ENCODE data around the gene CFAP299. TPM values are rescaled to one million over a fixed set of nuclear protein-coding genes. Genes with fewer than 3 reads are reported as not detected.

The CFAP299 gene
- total RNA-seq, 1 donor from 2014 or later = not detected

DNA sequence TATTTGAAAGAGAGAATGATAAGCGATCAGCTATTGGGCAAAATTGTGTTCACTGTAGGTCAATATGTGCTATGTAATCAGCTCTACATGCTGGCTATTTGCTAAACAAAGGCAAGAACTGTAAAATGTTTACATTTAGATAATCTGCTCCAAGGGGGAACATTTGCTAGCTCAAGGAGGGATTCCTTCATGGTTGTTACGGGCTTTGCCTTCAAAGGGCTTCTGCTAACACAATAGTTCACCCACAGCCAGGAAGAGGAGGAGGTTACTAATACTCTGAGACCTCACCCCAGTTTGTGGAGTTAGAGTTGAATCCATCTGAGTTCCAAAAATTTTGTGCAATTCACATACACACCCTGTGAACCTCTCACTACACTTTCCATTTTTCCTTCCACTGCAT, 587.4 kb downstream of the CFAP299 start:
- no peaks in the 10 kb centered on the region for H3K9me3 ChIP-seq (replicated peaks)
- TF ChIP-seq, protein P1, sequence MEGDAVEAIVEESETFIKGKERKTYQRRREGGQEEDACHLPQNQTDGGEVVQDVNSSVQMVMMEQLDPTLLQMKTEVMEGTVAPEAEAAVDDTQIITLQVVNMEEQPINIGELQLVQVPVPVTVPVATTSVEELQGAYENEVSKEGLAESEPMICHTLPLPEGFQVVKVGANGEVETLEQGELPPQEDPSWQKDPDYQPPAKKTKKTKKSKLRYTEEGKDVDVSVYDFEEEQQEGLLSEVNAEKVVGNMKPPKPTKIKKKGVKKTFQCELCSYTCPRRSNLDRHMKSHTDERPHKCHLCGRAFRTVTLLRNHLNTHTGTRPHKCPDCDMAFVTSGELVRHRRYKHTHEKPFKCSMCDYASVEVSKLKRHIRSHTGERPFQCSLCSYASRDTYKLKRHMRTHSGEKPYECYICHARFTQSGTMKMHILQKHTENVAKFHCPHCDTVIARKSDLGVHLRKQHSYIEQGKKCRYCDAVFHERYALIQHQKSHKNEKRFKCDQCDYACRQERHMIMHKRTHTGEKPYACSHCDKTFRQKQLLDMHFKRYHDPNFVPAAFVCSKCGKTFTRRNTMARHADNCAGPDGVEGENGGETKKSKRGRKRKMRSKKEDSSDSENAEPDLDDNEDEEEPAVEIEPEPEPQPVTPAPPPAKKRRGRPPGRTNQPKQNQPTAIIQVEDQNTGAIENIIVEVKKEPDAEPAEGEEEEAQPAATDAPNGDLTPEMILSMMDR (IDR thresholded peaks at IDR 0.05; ENCODE audit: borderline replicate concordance) = no peak
- H3K27me3 ChIP-seq (ENCODE audit: low read depth) = no peaks in the 10 kb centered on the region
- no peak overlapping the region for H3K4me3 ChIP-seq
- intact Hi-C loops (cut with micrococcal nuclease) = no loop called here
- H3K36me3 ChIP-seq = no peaks in the 10 kb centered on the region
- H3K4me1 ChIP-seq = no peaks in the 10 kb centered on the region
- DNase-seq = no peak
- no peak overlapping the region for H3K27ac ChIP-seq (replicated peaks)

DNA sequence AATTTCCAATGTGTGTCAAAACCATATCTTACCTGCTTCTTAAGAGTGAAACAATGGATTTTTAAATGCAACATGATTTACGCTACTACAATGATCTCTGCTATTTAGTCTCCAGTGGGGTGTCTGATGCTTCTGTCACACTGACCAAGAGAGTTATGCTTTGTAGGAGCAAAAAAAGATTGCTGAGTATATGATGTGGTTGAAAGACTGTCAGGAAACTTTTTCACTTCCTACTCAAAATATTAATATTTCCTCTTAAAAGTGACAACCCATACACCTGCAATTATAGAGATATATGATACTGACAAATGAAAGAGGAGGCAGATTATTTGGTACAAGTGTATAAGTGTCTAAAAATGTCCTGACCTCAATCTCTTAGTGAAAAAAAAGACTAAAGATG, 589.8 kb downstream of the CFAP299 start:
- no peak for DNase-seq
- intact Hi-C loops (cut with micrococcal nuclease) = no loop called here
- TF ChIP-seq, protein P1 (IDR thresholded peaks at IDR 0.05; ENCODE audit: borderline replicate concordance) = no peak
- no peaks in the 10 kb centered on the region for H3K4me1 ChIP-seq
- H3K27ac ChIP-seq (replicated peaks) = no peak overlapping the region
- no peaks in the 10 kb centered on the region for H3K36me3 ChIP-seq
- no peaks in the 10 kb centered on the region for H3K9me3 ChIP-seq (replicated peaks)
- no peak overlapping the region for H3K4me3 ChIP-seq
- H3K27me3 ChIP-seq (ENCODE audit: low read depth) = no peaks in the 10 kb centered on the region

DNA sequence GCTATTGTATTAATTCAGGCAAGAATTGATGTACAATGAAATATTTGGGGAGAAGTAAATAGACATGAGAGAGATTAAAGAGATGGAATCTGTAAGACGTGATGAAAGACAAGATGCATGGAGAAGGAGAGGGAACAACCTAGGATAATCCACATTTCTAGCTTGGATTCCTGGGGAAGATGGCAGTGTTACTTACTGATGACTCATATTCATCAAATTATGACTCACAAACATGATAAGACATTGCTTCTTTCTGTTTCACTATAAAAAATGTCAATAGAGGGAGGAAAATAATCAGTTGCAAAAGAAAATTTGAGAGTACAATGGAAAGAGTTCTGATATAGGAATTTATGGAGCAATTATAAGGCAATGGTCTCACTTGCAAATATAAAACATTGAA, 590.9 kb downstream of the CFAP299 start:
- H3K9me3 ChIP-seq (replicated peaks) = no peaks in the 10 kb centered on the region
- no peak overlapping the region for H3K27ac ChIP-seq (replicated peaks)
- H3K36me3 ChIP-seq = no peaks in the 10 kb centered on the region
- intact Hi-C loops (cut with micrococcal nuclease) = no loop called here
- no peaks in the 10 kb centered on the region for H3K4me1 ChIP-seq
- no peak overlapping the region for H3K4me3 ChIP-seq
- no peaks in the 10 kb centered on the region for H3K27me3 ChIP-seq (ENCODE audit: low read depth)
- DNase-seq = no peak
- TF ChIP-seq, protein P1 (IDR thresholded peaks at IDR 0.05; ENCODE audit: borderline replicate concordance) = no peak

DNA sequence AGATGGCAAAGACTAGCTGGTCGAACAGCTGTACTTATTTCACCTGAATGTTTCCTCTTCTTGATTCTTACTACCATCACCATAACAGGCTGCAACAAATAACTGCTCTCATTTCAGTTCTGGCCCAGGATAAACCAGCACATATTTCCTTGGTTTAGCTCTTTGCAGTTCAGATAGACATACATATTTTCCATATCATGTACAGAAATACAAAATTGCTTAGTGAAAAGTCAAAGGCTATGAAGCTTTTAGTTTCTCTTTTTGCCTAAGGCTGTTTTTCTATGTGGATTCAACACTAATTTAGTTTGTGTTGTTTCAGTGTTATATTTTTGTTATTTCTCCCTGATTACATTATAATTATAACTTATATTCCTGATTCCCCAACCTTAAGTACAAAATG, 591.4 kb downstream of the CFAP299 start:
- no peak overlapping the region for H3K4me3 ChIP-seq
- H3K4me1 ChIP-seq = no peaks in the 10 kb centered on the region
- H3K36me3 ChIP-seq = no peaks in the 10 kb centered on the region
- TF ChIP-seq, protein P1 (IDR thresholded peaks at IDR 0.05; ENCODE audit: borderline replicate concordance) = no peak
- no peaks in the 10 kb centered on the region for H3K9me3 ChIP-seq (replicated peaks)
- intact Hi-C loops (cut with micrococcal nuclease) = no loop called here
- H3K27ac ChIP-seq (replicated peaks) = no peak overlapping the region
- no peaks in the 10 kb centered on the region for H3K27me3 ChIP-seq (ENCODE audit: low read depth)
- no peak for DNase-seq

DNA sequence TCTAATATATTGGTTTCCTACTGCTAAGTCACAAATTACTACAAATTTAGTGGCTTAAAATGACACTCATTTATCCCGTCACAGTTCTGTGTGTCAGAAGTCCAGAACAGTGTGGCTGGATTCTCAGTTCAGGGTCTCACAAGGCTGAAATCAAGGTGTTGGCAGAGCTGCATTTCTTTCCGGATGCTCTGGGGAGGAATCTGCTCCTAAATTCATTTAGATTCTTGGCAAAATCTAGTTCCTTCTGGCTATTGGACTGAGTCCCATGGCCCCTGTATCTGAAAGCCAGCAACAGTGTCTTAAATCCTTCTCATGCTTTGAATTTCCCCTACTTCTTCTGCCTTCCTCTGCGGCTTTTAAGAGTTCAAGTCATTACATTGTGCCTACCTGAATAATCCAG, 591.9 kb downstream of the CFAP299 start:
- TF ChIP-seq, protein P1 (IDR thresholded peaks at IDR 0.05; ENCODE audit: borderline replicate concordance) = no peak
- no peak for DNase-seq
- H3K9me3 ChIP-seq (replicated peaks) = no peaks in the 10 kb centered on the region
- H3K27ac ChIP-seq (replicated peaks) = no peak overlapping the region
- H3K4me1 ChIP-seq = no peaks in the 10 kb centered on the region
- no peak overlapping the region for H3K4me3 ChIP-seq
- H3K27me3 ChIP-seq (ENCODE audit: low read depth) = no peaks in the 10 kb centered on the region
- intact Hi-C loops (cut with micrococcal nuclease) = no loop called here
- H3K36me3 ChIP-seq = no peaks in the 10 kb centered on the region

DNA sequence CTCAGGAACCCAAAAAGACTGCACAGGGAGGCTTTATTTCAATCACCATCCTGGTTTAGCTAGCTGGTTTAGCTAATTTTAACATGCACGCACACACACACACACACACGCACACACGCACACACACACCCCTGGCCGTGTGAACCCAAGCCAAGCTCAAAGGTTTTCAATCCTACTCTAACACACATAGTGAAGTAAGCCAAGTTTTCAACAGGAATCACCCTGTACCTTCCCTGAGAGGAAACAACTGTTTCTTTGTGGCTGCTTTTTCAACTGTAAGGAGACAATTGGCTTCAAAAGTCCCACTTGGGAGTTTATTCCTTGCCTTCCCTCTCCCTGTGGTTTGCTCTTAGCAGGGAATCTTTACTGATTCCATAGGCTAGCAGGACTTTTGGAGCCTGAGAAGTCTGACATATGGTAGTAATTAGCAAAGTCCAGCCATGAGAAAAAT, 596.1 kb downstream of the CFAP299 start:
- intact Hi-C loops (cut with micrococcal nuclease) = no loop called here
- Histone ChIP-seq H3K27me3 (ENCODE audit: low read depth) (no peaks in the 10 kb centered on the region), H3K36me3 (no peaks in the 10 kb centered on the region), H3K4me1 (no peaks in the 10 kb centered on the region), H3K27ac (replicated peaks) (no peak overlapping the region), H3K4me3 (no peak overlapping the region), H3K9me3 (replicated peaks) (no peaks in the 10 kb centered on the region)
- TF ChIP-seq, protein P1 (IDR thresholded peaks at IDR 0.05; ENCODE audit: borderline replicate concordance) = no peak
- no peak for DNase-seq
